Heart right ventricle (tissue), 16 donors: ENCODE measurements around the gene SLC16A6. TPM values are rescaled to one million over a fixed set of nuclear protein-coding genes. Genes with fewer than 3 reads are reported as not detected.
"Not testable (repeated sequence)": the region's sequence is repeated elsewhere in the genome, so short reads cannot be mapped to it uniquely, and the experiment has no call there.

Experiments
- ATAC-seq, 8 donors: fragments of 200-7000 bp; cut with Tn5 transposase; one replicate each; pipeline ENCODE4 v1.9.1; 2020; ENCODE audit warnings: mild to moderate bottlenecking in 8 of 8, moderate library complexity in 8 of 8, moderate number of reproducible peaks in 1 of 8
- DNase-seq, 2 donors: peaks; one replicate each; pipeline ENCODE4 v3.0.0-alpha.2; 2020
- H3K27ac ChIP-seq, 10 donors: fragments of 200-600 bp; sonication (generic) in 2 of 10; one replicate each; pipeline versions ENCODE4 v1.5.0 to v1.8.0; 2020 to 2022; ENCODE audit warnings: mild to moderate bottlenecking in 3 of 10
- H3K27me3 ChIP-seq, 7 donors: fragments of 200-600 bp; one replicate each; pipeline ENCODE4 v1.8.0; 2021 to 2022; ENCODE audit warnings: mild to moderate bottlenecking in 2 of 7
- H3K36me3 ChIP-seq, 9 donors: fragments of 200-600 bp; sonication (generic) in 1 of 9; one replicate each; pipeline versions ENCODE4 v1.5.0 to v1.8.0; 2020 to 2022; ENCODE audit warnings: mild to moderate bottlenecking in 2 of 9
- H3K4me1 ChIP-seq, 9 donors: fragments of 200-600 bp; sonication (generic) in 1 of 9; one replicate each; pipeline versions ENCODE4 v1.5.0 to v1.8.0; 2020 to 2022; ENCODE audit warnings: mild to moderate bottlenecking in 4 of 9
- H3K4me3 ChIP-seq, 10 donors: fragments of 200-600 bp; sonication (generic) in 2 of 10; one replicate each; pipeline versions ENCODE4 v1.5.0 to v1.8.0; 2020 to 2022; ENCODE audit warnings: mild to moderate bottlenecking in 7 of 10, moderate library complexity in 2 of 10
- H3K9me3 ChIP-seq, 11 donors: fragments of 200-600 bp in 10 of 11; sonication (generic) in 2 of 11; one replicate each; pipeline versions ENCODE4 v1.5.0 to v1.8.0; 2013 to 2022; ENCODE audit warnings: mild to moderate bottlenecking in 2 of 11, control low read depth in 1 of 11, moderate library complexity in 1 of 11
- CTCF ChIP-seq, 9 donors: fragments of 200-600 bp; sonication (generic) in 2 of 9; IDR thresholded peaks; one replicate each; pipeline versions ENCODE4 v1.5.0 to v1.8.0; 2021 to 2022; ENCODE audit warnings: antibody characterized with exemption in 9 of 9, mild to moderate bottlenecking in 5 of 9, moderate library complexity in 1 of 9
- WGBS, 2 donors: extraction: QIAGEN DNeasy Blood & Tissue Kit; methylation state at CpG; one replicate each; pipeline ENCODE4 v1.1.7; 2013; ENCODE audit warnings: inconsistent platforms in 1 of 2; 5-methylcytosine and 5-hydroxymethylcytosine counted together
- intact Hi-C, 10 donors: fragments of 100-400 bp; cut with DNase I; formaldehyde crosslinking; loops; one replicate each; pipeline versions ENCODE4 v1.11.1 to v1.14.2; 2022
- polyA plus RNA-seq, 2 donors: library from polyadenylated mRNA; stranded (reverse); fragments of 200-250 nt; gene quantifications; one replicate each; pipeline ENCODE4 v1.2.3, GENCODE V29; 2013
- total RNA-seq, 10 donors: library from RNA; stranded (reverse); fragmentation: NEBNext Ultra II Directional in 3 of 10; extraction: Animal tissue kit (Norgen Biotek cat#: 25700) in 3 of 10; gene quantifications; one replicate each; pipeline versions ENCODE4 v1.2.1 to v1.2.4, GENCODE V29; 2021 to 2023
- donor health status: Arrhythmogenic right ventricular cardiomyopathy.
- donor health status: ischemic (EF 13 %, LVEDD 7.1; RV severe dilation, severe dysfunction).
- donor health status: healthy with polysubstance abuse.
- donor health status: DM: no; HTN: yes; CAD: no.
- donor health status: DM: no; HTN: no; CAD: no.
- donor health status: ischemic (EF 25% LVEDD 6.9; RV normal size, moderate dysfunction).
- donor health status: ischemic (EF 25% LVEDD 5.7; RV mildly dilated, moderate dysfunction).
- donor health status: healthy.
- donor health status: DM: yes; HTN: yes; CAD: no.
- donor health status: Ischemic cardiomyopathy.
- donor health status: ischemic (EF 35%, LVEDD 5.7; RV mildly dilated, moderate dysfunction).
- donor health status: nonischemic (EF 11% LVEDD 7.7; RV severe dilation, severe dysfunction).
- donor health status: DM: yes; HTN: yes; CAD: no.
- donor health status: PGD.
- donor health status: ischemic (EF 29% LVEDD 5.4; RV normal size, mild dysfunction).
- donor health status: nonischemic (EF 23%, LVEDD 6.1; RV moderate dilation, normal function).

SLC16A6 gene
- total and polyA plus RNA-seq, 12 donors: 0.14 to 1.9 (median 0.59) TPM; not detected in 1

GRCh38 chr17:68317458-68317857, 26.5 kb upstream of the SLC16A6 start:
- 88 to 89% methylated on average over 6 of the region's 6 CpGs for WGBS, 2 donors
- Histone ChIP-seq H3K36me3 (no peaks in the 10 kb centered on the region), H3K27ac (no peak overlapping the region), H3K9me3 (no peaks in the 10 kb centered on the region), H3K4me3 (no peak overlapping the region), H3K4me1 (peaks cover 0 to 63% (median 7%) of the 10 kb centered on the region in 9 donors), H3K27me3 (no peaks in the 10 kb centered on the region)
- ATAC-seq: no peak
- no peak for DNase-seq
- intact Hi-C loops: no loop called here
- TF ChIP-seq CTCF (IDR thresholded peaks at IDR 0.05): no peak

- intact Hi-C loops: no loop called here
- Histone ChIP-seq H3K4me1 (peaks cover 0 to 75% (median 8%) of the 10 kb centered on the region in 9 donors), H3K27me3 (no peaks in the 10 kb centered on the region), H3K27ac (no peak overlapping the region), H3K36me3 (no peaks in the 10 kb centered on the region), H3K9me3 (no peaks in the 10 kb centered on the region), H3K4me3 (no peak overlapping the region)
- 97 to 98% methylated on average over 4 of the region's 4 CpGs for WGBS, 2 donors
- no peak for DNase-seq
- no peak for ATAC-seq
- TF ChIP-seq CTCF (IDR thresholded peaks at IDR 0.05): no peak
These were observed 25.0 kb upstream of the SLC16A6 start for GRCh38 chr17:68315930-68316329.

- peaks cover 0 to 78% (median 8%) of the 10 kb centered on the region in 9 donors for H3K4me1 ChIP-seq
- DNase-seq (no peak), ATAC-seq (no peak)
- H3K27me3 ChIP-seq: no peaks in the 10 kb centered on the region
- 90 to 96% methylated on average over 8 of the region's 8 CpGs for WGBS, 2 donors
- peak overlapping the region in 1 of 10 donors; percentile 65 for H3K27ac ChIP-seq
- TF ChIP-seq CTCF (IDR thresholded peaks at IDR 0.05): no peak
- no peaks in the 10 kb centered on the region for H3K36me3 ChIP-seq
- no peaks in the 10 kb centered on the region for H3K9me3 ChIP-seq
- H3K4me3 ChIP-seq: no peak overlapping the region
- intact Hi-C loops: no loop called here
These were observed 24.1 kb upstream of the SLC16A6 start for GRCh38 chr17:68314916-68315535.

GRCh38 chr17:68310152-68310551, 19.2 kb upstream of the SLC16A6 start:
- H3K27ac ChIP-seq: no peak overlapping the region
- H3K4me1 ChIP-seq: peaks cover 0 to 52% (median 0%) of the 10 kb centered on the region in 9 donors
- DNase-seq: no peak
- TF ChIP-seq CTCF (IDR thresholded peaks at IDR 0.05): no peak
- ATAC-seq: no peak
- intact Hi-C loops: no loop called here
- WGBS, 2 donors: 94 to 95% methylated on average over 8 of the region's 8 CpGs
- no peak overlapping the region for H3K4me3 ChIP-seq
- no peaks in the 10 kb centered on the region for H3K9me3 ChIP-seq
- H3K36me3 ChIP-seq: no peaks in the 10 kb centered on the region
- no peaks in the 10 kb centered on the region for H3K27me3 ChIP-seq

- H3K4me1 ChIP-seq: peaks cover 0 to 46% (median 0%) of the 10 kb centered on the region in 9 donors
- H3K27ac ChIP-seq, DNase-seq, H3K36me3 ChIP-seq, ATAC-seq, H3K4me3 ChIP-seq, H3K9me3 ChIP-seq, H3K27me3 ChIP-seq, intact Hi-C loops: not testable (repeated sequence)
- 93 to 96% methylated on average over 28 of the region's 28 CpGs for WGBS, 2 donors
These were observed 18.2 kb upstream of the SLC16A6 start for GRCh38 chr17:68309066-68309670.

GRCh38 chr17:68308486-68308885, 17.6 kb upstream of the SLC16A6 start:
- DNase-seq: not testable (repeated sequence)

More at GRCh38 chr17:68308486-68308885, 17.6 kb upstream of the SLC16A6 start:
- H3K9me3 ChIP-seq, ATAC-seq, H3K27me3 ChIP-seq, intact Hi-C loops, H3K4me3 ChIP-seq, H3K27ac ChIP-seq, H3K36me3 ChIP-seq: not testable (repeated sequence)
- H3K4me1 ChIP-seq: peaks cover 0 to 39% (median 0%) of the 10 kb centered on the region in 9 donors
- 91 to 92% methylated on average over 6 to 7 of the region's 7 CpGs for WGBS, 2 donors
